ENCODE data around the gene HK1.

GRCh38 chr10:69292459-69292858 lies 14.2 kb downstream of the HK1 start:
- TF ChIP-seq MAX (IDR thresholded peaks at IDR 0.05), result no peak
- no peak for TF ChIP-seq REST (IDR thresholded peaks at IDR 0.05)
- no peak for TF ChIP-seq SP1 (IDR thresholded peaks at IDR 0.05)
- TF ChIP-seq CTCF (IDR thresholded peaks at IDR 0.05; ENCODE audit: low read depth, low read length, missing input control), result no peak
- no peak for TF ChIP-seq RAD21 (IDR thresholded peaks at IDR 0.05)
- no peak for TF ChIP-seq YY1 (IDR thresholded peaks at IDR 0.05)
- TF ChIP-seq TAF1 (conservative IDR thresholded peaks at IDR 0.05), result no peak
- no peak for TF ChIP-seq ZBTB33 (IDR thresholded peaks at IDR 0.05)
- TF ChIP-seq GABPA (IDR thresholded peaks at IDR 0.05 in 1 of 2, conservative IDR thresholded peaks at IDR 0.05 in 1 of 2), result no peak
- no peak for TF ChIP-seq EGR1 (IDR thresholded peaks at IDR 0.05; ENCODE audit: low read depth in 2 of 2)

Measured in liver (tissue), 3 donors.